Effector CD8-positive, alpha-beta T cell (primary cell): ENCODE results near the gene TRIM75.
"Not testable (repeated sequence)": the region's sequence is repeated elsewhere in the genome, so short reads cannot be mapped to it uniquely, and the experiment has no call there.

Experiments
- DNase-seq: peaks from one replicate; lab custom pipeline; 2025; lab: John Stamatoyannopoulos, UW

Gene TRIM75

DNA sequence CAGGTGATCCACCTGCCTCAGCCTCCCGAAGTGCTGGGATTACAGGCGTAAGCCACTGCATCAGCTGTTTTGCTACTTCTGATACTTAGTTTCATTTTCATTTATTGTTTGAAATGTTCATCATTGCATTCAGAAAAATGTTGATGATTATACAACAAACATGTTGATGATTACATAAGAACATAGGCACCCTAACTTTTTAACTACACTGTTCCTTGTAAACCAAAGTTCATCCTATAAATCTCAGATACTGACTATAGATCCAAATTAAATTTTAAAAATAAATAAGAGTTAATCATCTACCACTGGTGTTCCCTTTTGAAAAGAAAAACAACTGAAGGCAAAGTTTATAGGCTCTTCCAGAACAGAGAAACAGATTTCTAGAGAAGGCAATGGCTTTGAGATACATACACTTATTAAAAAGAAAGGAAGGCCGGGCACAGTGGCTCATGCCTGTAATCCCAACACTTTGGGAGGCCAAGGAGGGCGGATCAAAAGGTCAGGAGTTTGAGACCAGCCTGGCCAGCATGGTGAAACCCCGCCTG is 23.4 kb downstream of the TRIM75 start:
- no peak for DNase-seq

DNA sequence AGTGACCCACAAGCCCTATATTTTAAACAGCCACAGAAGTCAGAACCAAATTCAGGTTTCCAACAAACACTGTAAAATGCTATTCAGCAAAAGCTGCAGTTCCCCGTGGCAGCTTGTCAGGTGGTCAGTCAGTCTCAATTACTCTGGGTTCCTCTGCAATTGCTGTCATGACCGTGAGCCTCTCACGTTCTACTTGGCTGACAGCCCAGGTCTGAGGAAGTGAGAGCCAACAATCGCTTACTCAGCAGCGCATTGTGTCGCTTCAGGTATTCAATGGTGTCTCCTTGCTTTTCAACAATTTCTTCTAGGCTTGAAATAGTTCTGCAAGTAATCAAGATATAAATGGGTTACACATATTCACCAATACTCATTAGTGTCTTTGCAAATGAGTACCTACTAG is 25.8 kb downstream of the TRIM75 start:
- DNase-seq, result no peak

DNA sequence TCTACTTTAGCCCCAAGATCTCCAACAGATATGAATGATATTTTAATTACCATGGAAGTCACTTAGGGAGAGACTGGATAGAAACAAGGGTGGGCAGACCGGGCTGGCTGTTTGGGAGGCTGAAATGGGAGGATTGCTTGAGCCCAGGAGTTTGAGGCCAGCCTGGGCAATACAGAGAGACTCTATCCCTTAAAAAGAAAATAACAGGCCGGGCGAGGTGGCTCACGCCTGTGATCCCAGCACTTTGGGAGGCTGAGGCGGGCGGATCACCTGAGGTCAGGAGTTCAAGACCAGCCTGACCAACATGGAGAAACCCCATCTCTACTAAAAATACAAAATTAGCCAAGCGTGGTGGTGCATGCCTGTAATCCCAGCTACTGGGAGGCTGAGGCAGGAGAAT is 31.1 kb downstream of the TRIM75 start:
- not testable (repeated sequence) for DNase-seq

DNA sequence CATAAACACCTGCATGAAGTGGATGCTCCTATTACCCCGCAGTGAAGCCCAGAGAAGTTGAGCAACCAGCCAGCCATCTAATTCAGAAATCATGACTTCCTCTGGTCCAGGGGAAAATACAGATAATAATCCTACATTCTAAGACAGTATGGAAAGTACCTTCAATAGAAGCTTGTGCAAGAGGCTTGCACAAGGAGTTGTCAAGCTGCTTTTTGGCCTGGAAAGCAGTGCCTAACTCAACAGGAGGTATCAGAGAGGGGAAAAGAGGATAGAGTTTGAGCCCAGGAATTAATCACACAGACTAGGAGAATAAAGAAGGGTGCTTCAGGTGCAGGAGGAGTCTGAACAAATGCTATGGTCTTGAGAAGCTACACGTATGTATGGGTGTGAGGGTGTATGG is 32.3 kb downstream of the TRIM75 start:
- no peak for DNase-seq

DNA sequence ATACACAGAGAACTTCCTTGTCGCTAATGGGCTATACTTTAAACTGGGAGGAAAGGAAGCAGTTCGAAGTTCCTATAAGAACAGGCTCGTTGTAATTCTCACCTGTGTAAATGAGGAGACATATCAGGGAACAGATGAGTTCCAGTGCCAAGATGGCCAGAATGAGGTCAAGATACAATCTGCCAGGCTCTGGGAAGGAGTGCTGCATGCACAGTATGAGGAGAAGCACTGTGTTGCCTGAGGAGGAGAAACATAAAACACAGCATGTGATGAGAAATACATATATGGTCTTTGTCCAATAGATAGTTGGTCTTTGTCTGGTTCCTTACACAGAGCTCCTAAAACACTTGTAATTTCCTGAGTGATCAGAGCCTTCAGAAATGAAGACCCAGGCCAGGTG is 34.7 kb downstream of the TRIM75 start:
- DNase-seq, result no peak

DNA sequence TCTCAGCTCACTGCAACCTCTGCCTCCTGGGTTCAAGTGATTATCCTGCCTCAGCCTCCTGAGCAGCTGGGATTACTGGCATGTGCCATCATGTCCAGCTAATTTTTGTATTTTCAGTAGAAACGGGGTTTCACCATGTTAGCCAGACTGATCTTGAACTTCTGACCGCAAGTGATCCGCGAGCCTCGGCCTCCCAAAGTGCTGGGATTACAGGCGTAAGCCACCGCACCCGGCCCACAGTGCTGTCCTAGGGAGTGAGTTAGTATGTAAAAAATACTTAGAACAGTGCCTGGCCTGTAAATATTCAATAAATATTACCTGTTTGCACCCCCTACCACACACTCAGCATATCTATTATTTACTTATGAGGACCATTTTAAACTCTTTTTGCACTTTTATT is 38.5 kb downstream of the TRIM75 start:
- not testable (repeated sequence) for DNase-seq

DNA sequence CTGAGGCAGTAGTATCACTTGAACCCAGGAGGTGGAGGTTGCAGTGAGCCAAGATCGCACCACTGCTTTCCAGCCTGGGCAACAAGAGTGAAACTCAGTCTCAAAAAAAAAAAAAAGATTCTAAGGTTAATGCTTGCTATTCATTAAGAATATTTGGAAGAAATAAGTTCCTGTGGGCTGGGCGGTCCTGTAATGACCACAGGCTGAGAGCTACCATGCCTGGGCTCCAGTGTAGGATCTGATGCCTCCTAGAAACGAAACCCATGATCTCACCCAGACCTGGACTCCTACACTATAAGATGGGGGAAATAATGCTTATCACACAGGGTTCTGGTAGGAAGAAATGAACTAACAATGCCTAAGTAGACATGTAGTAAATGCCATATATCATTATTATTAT is 41.2 kb downstream of the TRIM75 start:
- DNase-seq, result no peak

DNA sequence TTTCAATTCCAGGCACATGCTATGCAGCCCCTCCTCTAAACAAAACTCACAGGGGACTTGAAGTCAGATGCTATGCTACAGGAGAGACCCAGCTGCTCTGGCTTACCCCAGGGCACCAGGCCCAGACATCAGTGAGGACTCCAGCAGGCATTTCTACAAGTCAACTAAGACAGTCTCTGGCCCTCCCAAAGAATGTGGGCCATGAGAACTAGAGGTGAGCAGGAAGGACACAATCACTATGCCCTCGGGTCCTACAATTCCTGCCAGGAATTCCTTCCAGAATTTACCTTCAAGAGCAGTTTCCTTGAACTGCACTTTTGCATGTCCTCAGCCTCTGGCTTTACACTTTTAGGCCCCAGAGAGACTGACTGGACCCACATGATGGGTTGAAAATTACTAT is 41.6 kb downstream of the TRIM75 start:
- DNase-seq, result no peak

DNA sequence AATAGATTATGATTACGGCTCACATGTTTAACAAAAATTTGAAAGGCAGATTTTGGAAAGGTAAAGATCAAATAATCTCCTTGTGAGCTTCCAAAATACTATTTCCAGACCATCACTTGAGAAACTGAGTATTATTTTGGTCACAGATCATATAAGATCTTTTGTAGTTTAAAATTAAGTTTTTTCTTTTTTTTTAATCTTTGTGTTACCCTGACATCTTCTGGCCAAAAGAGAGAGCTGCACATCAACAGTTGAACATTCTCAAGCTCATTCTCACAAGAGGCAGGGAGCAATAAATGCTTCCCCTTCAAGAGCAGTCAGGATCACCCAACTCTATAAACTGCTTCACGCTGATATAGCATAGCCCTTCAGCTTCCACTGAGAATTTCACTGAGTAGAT is 43.1 kb downstream of the TRIM75 start:
- no peak for DNase-seq

DNA sequence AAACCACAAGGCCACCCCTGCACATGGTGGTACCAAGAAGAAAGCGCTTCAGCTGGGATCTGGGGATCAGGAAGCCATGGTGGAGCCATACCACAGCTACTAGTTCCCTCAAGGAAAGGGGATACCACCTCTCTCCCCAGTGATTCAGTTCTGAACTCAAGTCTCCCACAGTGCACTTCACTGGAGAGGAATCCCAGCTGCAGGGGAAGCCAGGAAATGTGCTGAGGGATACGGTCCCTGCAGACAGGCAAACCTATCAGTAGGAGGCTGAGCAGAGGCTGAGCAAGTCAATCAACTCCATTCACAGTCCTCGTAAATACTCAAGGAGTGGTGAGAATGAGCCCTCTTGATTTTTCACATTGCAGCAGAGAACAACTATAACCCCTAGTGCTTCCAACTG is 48.0 kb downstream of the TRIM75 start:
- DNase-seq, result no peak

DNA sequence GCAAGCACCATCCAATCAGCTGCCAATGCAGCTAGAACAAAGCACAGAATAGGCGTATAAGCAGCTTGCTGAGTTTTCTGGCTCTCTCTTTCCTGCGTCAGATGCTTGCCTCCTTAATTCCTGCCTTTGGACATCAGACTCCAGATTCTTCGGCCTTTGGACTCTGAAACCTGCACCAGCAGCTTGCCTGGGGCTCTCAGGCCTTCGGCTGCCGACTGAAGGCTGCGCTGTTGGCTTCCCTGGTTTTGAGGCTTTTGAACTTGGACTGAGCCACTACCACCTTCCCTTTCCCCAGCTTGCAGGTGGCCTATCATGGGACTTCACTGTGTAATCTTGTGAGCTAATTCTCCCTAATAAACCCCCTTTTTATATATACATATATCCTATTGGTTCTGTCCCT is 52.9 kb downstream of the TRIM75 start:
- no peak for DNase-seq
